ENCODE data around the gene ZNF385D.
A peak's percentile ranks its signal among the peaks of the same experiment; 100 is the strongest.

Gene ZNF385D

GRCh38 chr3:21722301-21722700 is 28.7 kb downstream of the ZNF385D start:
- H3K18ac ChIP-seq (ENCODE audit: low read length): no peak overlapping the region
- no peak overlapping the region for H2BK12ac ChIP-seq (ENCODE audit: low read length)
- no peaks in the 10 kb centered on the region for H3K79me1 ChIP-seq (ENCODE audit: low read length)
- no peaks in the 10 kb centered on the region for H3K4me1 ChIP-seq (ENCODE audit: control insufficient read depth in 1 of 2, insufficient read depth in 2 of 2, low read length in 2 of 2)
- no peak overlapping the region for H2BK5ac ChIP-seq (ENCODE audit: low read depth, low read length, poor library complexity)
- H3K9me3 ChIP-seq (ENCODE audit: insufficient read depth, low read depth, low read length): no peaks in the 10 kb centered on the region
- H3K4me2 ChIP-seq (ENCODE audit: low read length): no peak overlapping the region
- H3K9ac ChIP-seq (ENCODE audit: low read length): no peak overlapping the region
- no peak overlapping the region for H4K91ac ChIP-seq (ENCODE audit: low read depth, low read length)
- no peak overlapping the region for H4K12ac ChIP-seq (ENCODE audit: low read depth, low read length)
- no peak overlapping the region for H3K4me3 ChIP-seq (ENCODE audit: low read depth, low read length)
- H2AK5ac ChIP-seq (ENCODE audit: low read length): no peak overlapping the region
- H3K14ac ChIP-seq (ENCODE audit: low read length): no peak overlapping the region
- no peaks in the 10 kb centered on the region for H3K36me3 ChIP-seq (ENCODE audit: control insufficient read depth in 1 of 2, insufficient read depth in 2 of 2, low read length in 2 of 2)
- H4K8ac ChIP-seq (ENCODE audit: low read depth, low read length): no peak overlapping the region
- no peaks in the 10 kb centered on the region for H3K79me2 ChIP-seq (ENCODE audit: control insufficient read depth, insufficient read depth, low read length, poor library complexity)
- no peak overlapping the region for H2BK120ac ChIP-seq (ENCODE audit: insufficient read depth, low read length, poor library complexity)
- no peaks in the 10 kb centered on the region for H3K27me3 ChIP-seq (ENCODE audit: insufficient read depth, low read length)
- no peak for DNase-seq
- H3K23ac ChIP-seq (ENCODE audit: low read length): no peak overlapping the region
- H2AFZ ChIP-seq (ENCODE audit: insufficient read depth, low read length, poor library complexity): no peak overlapping the region
- H3K27ac ChIP-seq (ENCODE audit: low read depth, low read length): no peak overlapping the region
- no CpG with 5 or more reads among the region's 4 CpGs for WGBS (ENCODE audit: extremely low coverage, insufficient coverage, insufficient read length)
- no peak overlapping the region for H3K4ac ChIP-seq (ENCODE audit: low read depth, low read length)

DNA sequence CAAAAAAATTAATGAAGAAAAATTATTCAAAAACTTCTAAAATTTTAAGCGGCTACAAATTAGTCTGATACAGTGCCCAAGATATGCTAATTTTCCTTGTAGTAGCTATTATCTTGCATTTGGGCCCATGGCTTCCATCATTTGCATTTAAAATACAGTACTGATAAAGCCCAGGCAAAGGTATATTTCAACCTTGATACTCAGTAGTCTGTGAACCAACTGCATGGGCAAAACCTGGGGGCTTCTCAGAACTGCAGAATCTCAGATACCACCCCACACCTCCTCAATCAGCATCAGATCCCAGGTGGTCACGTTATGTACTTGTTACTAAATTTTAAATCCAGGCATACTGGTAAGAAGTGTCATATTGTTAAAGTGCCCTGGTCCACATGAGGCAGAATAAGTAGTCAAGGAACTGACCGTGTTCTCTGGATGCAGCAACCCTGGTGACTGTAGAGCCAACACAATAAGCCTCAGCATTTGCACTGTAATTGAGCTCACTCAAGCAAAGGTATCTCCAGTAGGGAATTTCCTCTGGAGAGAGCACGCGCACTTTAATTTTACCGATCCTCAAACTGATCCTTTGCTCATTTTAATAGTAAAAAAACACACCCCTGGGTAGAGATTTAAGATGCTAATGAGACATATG is 31.9 kb downstream of the ZNF385D start:
- no peak overlapping the region for H3K4me3 ChIP-seq (ENCODE audit: low read depth, low read length)
- no peak overlapping the region for H3K14ac ChIP-seq (ENCODE audit: low read length)
- no peak overlapping the region for H3K4me2 ChIP-seq (ENCODE audit: low read length)
- no peaks in the 10 kb centered on the region for H3K79me2 ChIP-seq (ENCODE audit: control insufficient read depth, insufficient read depth, low read length, poor library complexity)
- H3K27ac ChIP-seq (ENCODE audit: low read depth, low read length): no peak overlapping the region
- H3K18ac ChIP-seq (ENCODE audit: low read length): no peak overlapping the region
- no peak overlapping the region for H3K4ac ChIP-seq (ENCODE audit: low read depth, low read length)
- H2AK5ac ChIP-seq (ENCODE audit: low read length): no peak overlapping the region
- no peaks in the 10 kb centered on the region for H3K79me1 ChIP-seq (ENCODE audit: low read length)
- H3K36me3 ChIP-seq (ENCODE audit: control insufficient read depth in 1 of 2, insufficient read depth in 2 of 2, low read length in 2 of 2): no peaks in the 10 kb centered on the region
- H3K9me3 ChIP-seq (ENCODE audit: insufficient read depth, low read depth, low read length): no peaks in the 10 kb centered on the region
- no peaks in the 10 kb centered on the region for H3K4me1 ChIP-seq (ENCODE audit: control insufficient read depth in 1 of 2, insufficient read depth in 2 of 2, low read length in 2 of 2)
- no peak overlapping the region for H2BK5ac ChIP-seq (ENCODE audit: low read depth, low read length, poor library complexity)
- H2BK12ac ChIP-seq (ENCODE audit: low read length): no peak overlapping the region
- H4K91ac ChIP-seq (ENCODE audit: low read depth, low read length): no peak overlapping the region
- no peak overlapping the region for H4K12ac ChIP-seq (ENCODE audit: low read depth, low read length)
- H3K9ac ChIP-seq (ENCODE audit: low read length): no peak overlapping the region
- no peak overlapping the region for H2AFZ ChIP-seq (ENCODE audit: insufficient read depth, low read length, poor library complexity)
- H3K23ac ChIP-seq (ENCODE audit: low read length): no peak overlapping the region
- no peak for DNase-seq
- no peak overlapping the region for H4K8ac ChIP-seq (ENCODE audit: low read depth, low read length)
- no peak overlapping the region for H2BK120ac ChIP-seq (ENCODE audit: insufficient read depth, low read length, poor library complexity)
- H3K27me3 ChIP-seq (ENCODE audit: insufficient read depth, low read length): no peaks in the 10 kb centered on the region
- WGBS (ENCODE audit: extremely low coverage, insufficient coverage, insufficient read length): no CpG with 5 or more reads among the region's 6 CpGs

DNA sequence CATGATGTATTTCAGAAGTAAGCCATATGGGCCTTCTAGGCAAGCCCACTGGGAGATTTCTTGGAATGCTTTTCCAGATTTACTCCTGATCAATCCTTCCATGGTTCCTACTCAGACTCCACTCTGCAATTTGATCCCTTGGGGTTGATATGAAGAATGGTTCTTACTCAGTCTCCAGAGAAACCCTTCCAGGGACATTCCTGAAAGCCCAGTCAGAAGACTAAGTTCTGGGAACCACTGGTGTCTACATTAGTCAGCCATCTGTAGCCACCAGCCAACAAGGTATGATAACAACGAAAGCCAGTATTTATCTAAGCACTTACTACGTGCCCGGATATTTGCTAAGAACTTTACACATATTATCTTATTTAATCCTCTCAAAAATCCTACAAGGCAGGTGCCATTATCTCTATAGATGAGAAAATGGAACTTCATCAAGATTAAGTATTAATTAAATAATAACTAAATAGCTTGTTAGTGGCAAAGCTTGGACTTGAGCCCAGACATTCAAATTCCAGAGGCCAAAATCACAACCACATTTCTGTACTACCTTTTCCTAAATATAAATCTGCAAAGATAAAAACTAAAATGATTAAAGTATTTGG is 32.7 kb downstream of the ZNF385D start:
- no peaks in the 10 kb centered on the region for H3K79me2 ChIP-seq (ENCODE audit: control insufficient read depth, insufficient read depth, low read length, poor library complexity)
- H3K27me3 ChIP-seq (ENCODE audit: insufficient read depth, low read length): no peaks in the 10 kb centered on the region
- H4K8ac ChIP-seq (ENCODE audit: low read depth, low read length): no peak overlapping the region
- no peak overlapping the region for H3K4ac ChIP-seq (ENCODE audit: low read depth, low read length)
- DNase-seq: peak; percentile 77 to 85
- H2BK5ac ChIP-seq (ENCODE audit: low read depth, low read length, poor library complexity): no peak overlapping the region
- no peak overlapping the region for H3K14ac ChIP-seq (ENCODE audit: low read length)
- no peak overlapping the region for H2BK12ac ChIP-seq (ENCODE audit: low read length)
- WGBS (ENCODE audit: extremely low coverage, insufficient coverage, insufficient read length): no CpG with 5 or more reads among the region's 3 CpGs
- no peaks in the 10 kb centered on the region for H3K79me1 ChIP-seq (ENCODE audit: low read length)
- no peak overlapping the region for H3K23ac ChIP-seq (ENCODE audit: low read length)
- H4K91ac ChIP-seq (ENCODE audit: low read depth, low read length): no peak overlapping the region
- no peak overlapping the region for H3K4me2 ChIP-seq (ENCODE audit: low read length)
- H4K12ac ChIP-seq (ENCODE audit: low read depth, low read length): no peak overlapping the region
- no peaks in the 10 kb centered on the region for H3K4me1 ChIP-seq (ENCODE audit: control insufficient read depth in 1 of 2, insufficient read depth in 2 of 2, low read length in 2 of 2)
- H3K9ac ChIP-seq (ENCODE audit: low read length): no peak overlapping the region
- no peak overlapping the region for H3K27ac ChIP-seq (ENCODE audit: low read depth, low read length)
- H3K18ac ChIP-seq (ENCODE audit: low read length): no peak overlapping the region
- H3K9me3 ChIP-seq (ENCODE audit: insufficient read depth, low read depth, low read length): no peaks in the 10 kb centered on the region
- H2AK5ac ChIP-seq (ENCODE audit: low read length): no peak overlapping the region
- no peak overlapping the region for H2AFZ ChIP-seq (ENCODE audit: insufficient read depth, low read length, poor library complexity)
- H2BK120ac ChIP-seq (ENCODE audit: insufficient read depth, low read length, poor library complexity): no peak overlapping the region
- no peak overlapping the region for H3K4me3 ChIP-seq (ENCODE audit: low read depth, low read length)
- no peaks in the 10 kb centered on the region for H3K36me3 ChIP-seq (ENCODE audit: control insufficient read depth in 1 of 2, insufficient read depth in 2 of 2, low read length in 2 of 2)

DNA sequence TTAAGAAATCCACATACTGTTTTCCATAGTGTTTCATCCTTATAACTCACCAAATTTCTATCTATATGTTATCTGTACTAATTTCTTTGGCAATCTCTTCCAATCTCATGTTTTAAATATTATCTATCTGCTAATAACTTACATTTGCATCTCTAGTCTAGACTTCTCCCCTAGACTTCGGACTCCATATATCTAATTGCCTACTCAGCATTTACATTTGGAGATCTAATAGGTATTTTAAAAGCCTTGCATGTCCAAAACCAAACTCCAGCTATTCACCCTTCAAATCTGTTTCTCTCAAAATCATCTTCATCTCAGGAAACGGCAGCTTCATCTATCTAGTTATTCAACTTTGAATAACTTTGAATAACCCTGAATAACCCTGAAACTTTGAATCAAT is 35.3 kb downstream of the ZNF385D start:
- Histone ChIP-seq H3K36me3 (ENCODE audit: control insufficient read depth in 1 of 2, insufficient read depth in 2 of 2, low read length in 2 of 2) (no peaks in the 10 kb centered on the region), H3K79me1 (ENCODE audit: low read length) (no peaks in the 10 kb centered on the region), H2AK5ac (ENCODE audit: low read length) (no peak overlapping the region), H2BK120ac (ENCODE audit: insufficient read depth, low read length, poor library complexity) (no peak overlapping the region), H3K4me2 (ENCODE audit: low read length) (no peak overlapping the region), H3K23ac (ENCODE audit: low read length) (no peak overlapping the region), H2BK12ac (ENCODE audit: low read length) (no peak overlapping the region), H4K8ac (ENCODE audit: low read depth, low read length) (no peak overlapping the region), H3K79me2 (ENCODE audit: control insufficient read depth, insufficient read depth, low read length, poor library complexity) (no peaks in the 10 kb centered on the region), H2BK5ac (ENCODE audit: low read depth, low read length, poor library complexity) (no peak overlapping the region), H3K9me3 (ENCODE audit: insufficient read depth, low read depth, low read length) (no peaks in the 10 kb centered on the region), H3K4me1 (ENCODE audit: control insufficient read depth in 1 of 2, insufficient read depth in 2 of 2, low read length in 2 of 2) (no peaks in the 10 kb centered on the region), H3K14ac (ENCODE audit: low read length) (no peak overlapping the region), H4K91ac (ENCODE audit: low read depth, low read length) (no peak overlapping the region), H3K4me3 (ENCODE audit: low read depth, low read length) (no peak overlapping the region), H2AFZ (ENCODE audit: insufficient read depth, low read length, poor library complexity) (no peak overlapping the region), H3K9ac (ENCODE audit: low read length) (no peak overlapping the region), H3K27ac (ENCODE audit: low read depth, low read length) (no peak overlapping the region), H3K4ac (ENCODE audit: low read depth, low read length) (no peak overlapping the region), H4K12ac (ENCODE audit: low read depth, low read length) (no peak overlapping the region), H3K27me3 (ENCODE audit: insufficient read depth, low read length) (no peaks in the 10 kb centered on the region), H3K18ac (ENCODE audit: low read length) (no peak overlapping the region)
- no CpG with 5 or more reads among the region's 2 CpGs for WGBS (ENCODE audit: extremely low coverage, insufficient coverage, insufficient read length)
- no peak for DNase-seq
